HG03439 (cell line): ENCODE data around the gene MRPS10.
"Not testable (repeated sequence)": the region's sequence is repeated elsewhere in the genome, so short reads cannot be mapped to it uniquely, and the experiment has no call there.

Experiments
- ATAC-seq: cut with Tn5 transposase; IDR thresholded peaks from one replicate; pipeline ENCODE4 v1.9.1; 2021; ENCODE audit warnings: mild to moderate bottlenecking, moderate library complexity; ENCODE audit not compliant: unreplicated experiment

The MRPS10 gene

GRCh38 chr6:42179261-42179944, 38.3 kb downstream of the MRPS10 start:
- ATAC-seq = no peak

- no peak for ATAC-seq
These were observed 39.9 kb downstream of the MRPS10 start for GRCh38 chr6:42177514-42178364.

GRCh38 chr6:42176981-42177380, 40.7 kb downstream of the MRPS10 start:
- no peak for ATAC-seq

- ATAC-seq = no peak
These were observed 41.8 kb downstream of the MRPS10 start for GRCh38 chr6:42175860-42176259.

GRCh38 chr6:42173101-42173500, 44.6 kb downstream of the MRPS10 start, which contains the start of gene GUCA1A:
Gene GUCA1A (plus strand): TSS chr6:42173364. CDS start chr6:42173614, 250 bp downstream.
- no peak for ATAC-seq

- no peak for ATAC-seq
These were observed 45.7 kb downstream of the MRPS10 start for GRCh38 chr6:42171813-42172581.

- ATAC-seq = not testable (repeated sequence)
These were observed 47.9 kb downstream of the MRPS10 start for GRCh38 chr6:42169780-42170179.

- ATAC-seq = no peak
These were observed 49.0 kb downstream of the MRPS10 start for GRCh38 chr6:42168650-42169049.

GRCh38 chr6:42166444-42167141, 51.1 kb downstream of the MRPS10 start:
- no peak for ATAC-seq

GRCh38 chr6:42165016-42165415, 52.6 kb downstream of the MRPS10 start:
- ATAC-seq = no peak

- ATAC-seq = no peak
These were observed 53.7 kb downstream of the MRPS10 start for GRCh38 chr6:42163981-42164380.

- no peak for ATAC-seq
These were observed 54.8 kb downstream of the MRPS10 start for GRCh38 chr6:42162812-42163211.

GRCh38 chr6:42162384-42162783, 55.3 kb downstream of the MRPS10 start:
- ATAC-seq = no peak

- ATAC-seq = no peak
These were observed 58.1 kb downstream of the MRPS10 start for GRCh38 chr6:42159431-42160024.

GRCh38 chr6:42158631-42159030, 59.0 kb downstream of the MRPS10 start:
- ATAC-seq = no peak

GRCh38 chr6:42158011-42158410, 59.6 kb downstream of the MRPS10 start:
- ATAC-seq = no peak
